Measurements from ENCODE around the gene CLDN24. TPM values are rescaled to one million over a fixed set of nuclear protein-coding genes. Genes with fewer than 3 reads are reported as not detected.

Gene CLDN24
- total and polyA plus RNA-seq, 3 donors from 2014 or later, result not detected

GRCh38 chr4:183353557-183353956 is 31.3 kb upstream of the CLDN24 start:
- no peak for TF ChIP-seq POLR2A (IDR thresholded peaks at IDR 0.05)
- TF ChIP-seq, protein P1, sequence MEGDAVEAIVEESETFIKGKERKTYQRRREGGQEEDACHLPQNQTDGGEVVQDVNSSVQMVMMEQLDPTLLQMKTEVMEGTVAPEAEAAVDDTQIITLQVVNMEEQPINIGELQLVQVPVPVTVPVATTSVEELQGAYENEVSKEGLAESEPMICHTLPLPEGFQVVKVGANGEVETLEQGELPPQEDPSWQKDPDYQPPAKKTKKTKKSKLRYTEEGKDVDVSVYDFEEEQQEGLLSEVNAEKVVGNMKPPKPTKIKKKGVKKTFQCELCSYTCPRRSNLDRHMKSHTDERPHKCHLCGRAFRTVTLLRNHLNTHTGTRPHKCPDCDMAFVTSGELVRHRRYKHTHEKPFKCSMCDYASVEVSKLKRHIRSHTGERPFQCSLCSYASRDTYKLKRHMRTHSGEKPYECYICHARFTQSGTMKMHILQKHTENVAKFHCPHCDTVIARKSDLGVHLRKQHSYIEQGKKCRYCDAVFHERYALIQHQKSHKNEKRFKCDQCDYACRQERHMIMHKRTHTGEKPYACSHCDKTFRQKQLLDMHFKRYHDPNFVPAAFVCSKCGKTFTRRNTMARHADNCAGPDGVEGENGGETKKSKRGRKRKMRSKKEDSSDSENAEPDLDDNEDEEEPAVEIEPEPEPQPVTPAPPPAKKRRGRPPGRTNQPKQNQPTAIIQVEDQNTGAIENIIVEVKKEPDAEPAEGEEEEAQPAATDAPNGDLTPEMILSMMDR (IDR thresholded peaks at IDR 0.05), result no peak
- Histone ChIP-seq H3K36me3 (ENCODE audit: low read depth, missing control alignments) (no peaks in the 10 kb centered on the region), H3K9me3 (no peaks in the 10 kb centered on the region)

DNA sequence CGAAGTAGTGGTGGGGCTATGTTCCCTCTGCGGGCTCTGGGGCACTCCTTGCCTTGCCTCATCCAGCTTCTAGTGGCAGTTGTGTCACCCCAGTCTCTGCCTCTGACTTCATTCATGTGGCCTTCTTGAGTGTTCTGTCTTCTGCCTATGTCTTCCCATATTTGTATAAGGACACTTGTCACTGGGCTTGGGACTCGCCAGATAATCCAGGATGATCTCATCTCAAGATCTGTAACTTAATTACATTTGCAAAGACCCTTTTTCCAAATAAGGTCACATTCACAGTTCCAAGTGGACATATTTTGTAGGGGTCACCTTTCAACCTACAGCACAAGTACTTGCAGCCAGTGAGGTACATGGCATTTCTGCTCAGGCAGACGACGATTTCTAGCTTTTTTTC is 30.3 kb upstream of the CLDN24 start:
- 80 to 92% methylated on average over 5 of the region's 5 CpGs for WGBS, 2 donors
- H3K27me3 ChIP-seq, result no peaks in the 10 kb centered on the region

More at GRCh38 chr4:183353557-183353956, 31.3 kb upstream of the CLDN24 start:
- intact Hi-C loops (cut with DNase I; ENCODE audit: low total_unique reads), result no loop called here
- WGBS, 2 donors, result 90 to 93% methylated on average over 8 of the region's 8 CpGs
- Histone ChIP-seq H3K4me1 (no peaks in the 10 kb centered on the region), H3K27me3 (no peaks in the 10 kb centered on the region), H3K27ac (no peak overlapping the region), H3K4me3 (no peak overlapping the region)
- no peak for DNase-seq

DNA sequence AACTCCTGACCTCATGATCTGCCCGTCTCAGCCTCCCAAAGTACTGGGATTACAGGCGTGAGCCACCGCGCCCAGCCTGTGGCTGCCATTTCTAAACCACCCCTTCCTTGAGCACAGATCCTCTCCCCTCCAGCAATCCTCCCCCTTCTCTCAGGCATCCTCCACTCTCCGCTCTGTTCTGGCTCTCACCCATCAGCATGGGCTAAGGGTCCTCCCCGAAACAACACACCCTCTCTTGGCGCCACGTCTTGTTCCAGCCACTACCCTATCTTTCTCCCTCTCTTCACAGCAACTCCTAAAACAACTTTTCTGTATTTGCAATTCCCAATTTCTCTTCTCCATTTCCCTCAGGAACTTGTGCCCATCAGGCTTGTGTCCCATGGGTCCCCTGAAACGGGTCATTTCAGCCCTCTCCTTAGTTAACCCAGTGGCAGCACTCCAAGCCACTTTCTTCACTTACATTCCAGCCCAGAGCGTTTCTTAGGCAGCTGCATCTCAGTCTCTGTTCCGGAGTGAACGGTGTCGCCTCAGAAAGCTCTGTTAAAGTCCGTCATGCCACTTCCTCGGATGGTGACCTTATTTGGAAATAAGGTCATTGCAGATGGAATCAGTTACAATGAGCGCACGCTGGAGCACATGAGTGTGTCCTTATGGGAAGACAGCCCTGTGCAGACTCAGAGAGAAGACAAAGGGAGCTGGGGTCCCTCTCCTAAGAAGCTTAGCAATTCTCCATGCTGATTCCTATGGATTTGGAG is 28.3 kb upstream of the CLDN24 start:
- Histone ChIP-seq H3K27ac (no peak overlapping the region), H3K27me3 (no peaks in the 10 kb centered on the region), H3K4me3 (no peak overlapping the region), H3K4me1 (no peaks in the 10 kb centered on the region), H3K36me3 (ENCODE audit: low read depth, missing control alignments) (no peaks in the 10 kb centered on the region), H3K9me3 (no peaks in the 10 kb centered on the region)
- no peak for TF ChIP-seq POLR2A (IDR thresholded peaks at IDR 0.05)
- TF ChIP-seq, protein P1 (IDR thresholded peaks at IDR 0.05), result no peak
- intact Hi-C loops (cut with DNase I; ENCODE audit: low total_unique reads), result no loop called here
- no peak for DNase-seq
- WGBS, 2 donors, result 86 to 88% methylated on average over 15 to 17 of the region's 17 CpGs

More for the DNA sequence above, 30.3 kb upstream of the CLDN24 start:
- Histone ChIP-seq H3K4me1 (no peaks in the 10 kb centered on the region), H3K36me3 (ENCODE audit: low read depth, missing control alignments) (no peaks in the 10 kb centered on the region), H3K4me3 (no peak overlapping the region), H3K27ac (no peak overlapping the region), H3K9me3 (no peaks in the 10 kb centered on the region)
- TF ChIP-seq, protein P1 (IDR thresholded peaks at IDR 0.05), result no peak
- no peak for TF ChIP-seq POLR2A (IDR thresholded peaks at IDR 0.05)
- DNase-seq, result no peak
- intact Hi-C loops (cut with DNase I; ENCODE audit: low total_unique reads), result no loop called here

DNA sequence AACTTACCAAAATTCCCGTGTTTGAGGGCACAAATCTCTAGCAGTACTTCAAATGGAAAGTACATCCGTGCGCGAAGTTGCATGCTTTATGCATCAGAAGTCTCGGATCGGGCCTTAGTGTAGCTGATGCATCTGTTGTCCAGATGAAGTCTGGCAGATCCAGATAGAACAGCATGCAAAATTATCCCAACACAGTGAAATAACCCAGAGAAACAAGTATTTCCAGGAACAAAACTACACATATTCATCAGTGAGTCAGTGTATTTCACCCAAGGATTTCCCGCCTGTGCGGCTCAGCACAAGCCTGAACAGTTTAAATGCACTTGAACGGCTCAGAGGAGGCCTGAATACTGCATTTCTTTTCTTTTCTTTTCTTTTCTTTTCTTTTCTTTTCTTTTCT is 27.4 kb upstream of the CLDN24 start:
- DNase-seq, result no peak
- H3K27ac ChIP-seq, result no peak overlapping the region
- 92 to 96% methylated on average over 9 of the region's 9 CpGs for WGBS, 2 donors
- intact Hi-C loops (cut with DNase I; ENCODE audit: low total_unique reads), result no loop called here
- H3K9me3 ChIP-seq, result no peaks in the 10 kb centered on the region
- no peak overlapping the region for H3K4me3 ChIP-seq
- no peaks in the 10 kb centered on the region for H3K4me1 ChIP-seq
- no peaks in the 10 kb centered on the region for H3K36me3 ChIP-seq (ENCODE audit: low read depth, missing control alignments)
- no peaks in the 10 kb centered on the region for H3K27me3 ChIP-seq
- no peak for TF ChIP-seq POLR2A (IDR thresholded peaks at IDR 0.05)
- TF ChIP-seq, protein P1 (IDR thresholded peaks at IDR 0.05), result no peak

Measured in testis (tissue), 3 donors.